ENCODE results near the gene TTC31. TPM values are rescaled to one million over a fixed set of nuclear protein-coding genes. Genes with fewer than 3 reads are reported as not detected.

The TTC31 gene
- total and polyA plus RNA-seq, 9 donors: 12.2 to 25.7 (median 19.8) TPM

DNA sequence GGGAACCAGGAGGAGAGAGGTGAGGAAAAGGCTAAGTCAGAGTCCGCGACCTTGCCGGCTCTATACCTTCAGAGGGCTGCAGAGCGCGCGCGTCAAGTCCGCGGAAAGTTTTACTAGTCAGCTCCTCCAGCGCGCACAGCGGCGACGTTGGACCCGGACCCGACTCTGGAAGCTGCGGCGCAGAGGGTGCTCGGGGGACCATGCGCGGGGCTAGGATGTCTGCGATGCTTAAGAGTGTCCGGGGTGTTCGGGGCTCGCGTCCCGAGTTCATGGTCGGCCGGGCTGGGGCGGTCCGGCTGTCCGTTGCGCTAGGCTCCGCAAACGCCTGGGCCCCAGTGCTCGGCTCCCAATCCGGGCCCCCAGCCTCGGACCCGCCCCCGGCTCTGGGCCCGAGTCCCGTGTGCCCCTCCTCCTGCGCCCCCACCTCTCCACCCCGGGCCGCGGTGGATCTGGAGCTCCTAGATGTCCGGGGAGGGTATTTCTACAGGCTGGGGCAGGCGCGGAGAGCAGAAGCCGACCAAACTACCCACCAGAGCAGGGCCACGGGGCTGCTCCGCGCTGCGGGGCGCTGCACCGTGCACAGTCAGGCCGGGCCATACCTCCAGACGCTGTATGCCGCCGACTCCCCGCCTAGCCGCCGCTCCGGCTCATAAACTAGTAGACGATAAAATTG is 16.5 kb downstream of the TTC31 start, which contains the start of gene LBX2:
Gene LBX2 (minus strand): TSS at position 337 of the 673 bp plus-strand sequence. CDS start 66 bp downstream, at position 271.
- no peaks in the 10 kb centered on the region for H3K9me3 ChIP-seq (replicated peaks; ENCODE audit: control insufficient read depth, low read depth, low read length)
- peaks cover 58% of the 10 kb centered on the region for H3K4me1 ChIP-seq (ENCODE audit: control insufficient read depth, insufficient read depth, low read length)
- WGBS (ENCODE audit: insufficient coverage): under 1% methylated on average over 64 of the region's 65 CpGs
- peaks cover 5% of the 10 kb centered on the region for H3K36me3 ChIP-seq (ENCODE audit: control insufficient read depth, insufficient read depth, low read length)
- H3K27ac ChIP-seq (ENCODE audit: low read length): no peak within 1 kb of the TSS
- DNase-seq: peak; percentile 58
- H3K4me3 ChIP-seq (ENCODE audit: low read length): peak within 1 kb of the TSS; percentile 42
- peaks cover 81% of the 10 kb centered on the region for H3K27me3 ChIP-seq (ENCODE audit: control insufficient read depth, insufficient read depth, low read length)

DNA sequence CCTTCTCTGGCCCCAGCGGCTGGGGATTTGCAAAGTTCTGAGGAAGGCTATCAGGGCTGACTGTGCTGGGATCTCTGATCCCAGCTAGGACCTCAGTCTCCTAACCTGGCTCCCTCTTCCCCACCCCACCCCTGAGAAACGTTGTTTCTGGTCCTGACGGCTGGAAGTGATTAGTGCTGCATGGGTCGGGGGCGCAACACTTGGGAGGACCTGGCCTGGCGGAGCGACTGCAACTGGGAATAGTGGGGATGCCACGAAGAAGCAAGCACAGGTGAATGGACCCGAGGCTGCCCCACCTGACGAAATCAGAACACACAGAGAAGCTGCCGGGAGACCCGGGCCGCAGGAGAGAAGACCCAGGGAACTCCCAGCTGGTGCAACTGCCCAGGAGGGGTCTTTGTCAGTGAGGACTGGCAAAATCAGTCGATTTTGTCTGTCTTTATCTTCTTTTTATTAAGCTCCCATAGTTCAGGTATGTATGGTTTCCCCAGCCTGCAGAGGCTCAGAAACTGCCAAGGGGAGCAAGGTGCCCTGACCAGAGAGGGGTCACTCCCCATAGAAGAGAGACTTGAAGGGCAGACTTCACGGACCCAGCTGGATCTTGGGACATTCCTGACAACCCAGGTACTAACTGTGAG is 17.2 kb downstream of the TTC31 start:
- peaks cover 6% of the 10 kb centered on the region for H3K36me3 ChIP-seq (ENCODE audit: control insufficient read depth, insufficient read depth, low read length)
- H3K4me3 ChIP-seq (ENCODE audit: low read length): peak overlapping the region; percentile 42
- H3K27me3 ChIP-seq (ENCODE audit: control insufficient read depth, insufficient read depth, low read length): peaks cover 85% of the 10 kb centered on the region
- 20% methylated on average over 9 of the region's 15 CpGs for WGBS (ENCODE audit: insufficient coverage)
- DNase-seq: no peak
- H3K9me3 ChIP-seq (replicated peaks; ENCODE audit: control insufficient read depth, low read depth, low read length): no peaks in the 10 kb centered on the region
- H3K4me1 ChIP-seq (ENCODE audit: control insufficient read depth, insufficient read depth, low read length): peaks cover 60% of the 10 kb centered on the region
- no peak overlapping the region for H3K27ac ChIP-seq (ENCODE audit: low read length)

DNA sequence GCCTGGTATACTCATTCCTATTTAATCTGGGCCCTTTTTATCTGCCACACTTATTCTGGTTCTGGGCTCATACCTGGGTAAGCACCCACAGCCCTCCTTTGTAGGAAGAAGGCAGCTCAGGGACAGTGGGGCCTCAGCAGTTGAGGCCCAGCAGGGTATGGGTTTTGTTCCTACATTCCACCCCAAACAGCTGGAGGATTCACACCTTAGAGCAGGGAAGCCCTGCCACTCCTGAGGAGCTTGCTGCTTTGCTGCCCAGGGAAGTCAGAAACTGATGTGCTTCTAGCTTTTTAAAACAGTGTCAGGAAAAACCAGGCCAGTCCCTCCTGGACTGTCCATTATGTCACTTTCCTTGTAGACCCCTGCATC is 17.7 kb downstream of the TTC31 start:
- Histone ChIP-seq H3K27ac (ENCODE audit: low read length) (no peak overlapping the region), H3K4me1 (ENCODE audit: control insufficient read depth, insufficient read depth, low read length) (peaks cover 61% of the 10 kb centered on the region), H3K27me3 (ENCODE audit: control insufficient read depth, insufficient read depth, low read length) (peaks cover 85% of the 10 kb centered on the region), H3K4me3 (ENCODE audit: low read length) (no peak overlapping the region), H3K36me3 (ENCODE audit: control insufficient read depth, insufficient read depth, low read length) (peaks cover 8% of the 10 kb centered on the region), H3K9me3 (replicated peaks; ENCODE audit: control insufficient read depth, low read depth, low read length) (no peaks in the 10 kb centered on the region)
- DNase-seq: no peak

DNA sequence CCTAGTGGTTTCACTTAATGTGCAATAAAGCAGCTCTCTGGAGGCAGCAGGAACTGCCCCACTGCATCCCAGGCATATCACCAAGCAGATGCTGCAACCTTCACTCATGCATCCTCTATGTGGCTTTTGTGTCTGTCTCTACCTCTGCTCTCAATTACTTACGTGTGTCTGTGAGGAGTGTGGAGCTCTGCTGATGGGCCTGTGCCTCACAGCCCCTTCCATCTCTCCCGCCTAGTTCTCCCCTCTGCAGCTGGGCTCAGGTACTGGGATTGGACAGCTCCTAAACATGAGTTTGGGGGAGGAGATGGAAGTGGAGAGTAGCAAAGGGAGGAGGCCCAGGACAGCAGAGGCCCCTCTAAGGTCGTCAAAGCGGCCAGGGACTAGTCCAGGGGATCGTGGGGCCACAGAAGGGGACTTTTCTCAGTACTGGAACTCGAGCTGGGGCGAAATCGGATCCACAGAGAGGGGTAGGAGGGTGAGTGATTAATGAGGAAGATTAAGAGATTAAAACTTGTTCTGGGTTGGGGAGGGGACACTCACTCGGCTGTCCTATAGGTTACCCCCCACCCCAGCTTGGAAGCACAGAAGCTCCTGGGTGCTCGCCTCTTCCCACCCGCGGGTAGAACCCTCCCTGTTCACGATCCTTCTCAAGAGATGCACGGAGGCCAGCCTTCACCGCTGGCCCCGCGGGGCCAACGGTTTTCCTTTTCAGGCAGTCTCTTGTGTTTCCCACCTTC is 18.6 kb downstream of the TTC31 start:
- 39% methylated on average over 15 of the region's 18 CpGs for WGBS (ENCODE audit: insufficient coverage)
- Histone ChIP-seq H3K9me3 (replicated peaks; ENCODE audit: control insufficient read depth, low read depth, low read length) (no peaks in the 10 kb centered on the region), H3K36me3 (ENCODE audit: control insufficient read depth, insufficient read depth, low read length) (peaks cover 14% of the 10 kb centered on the region), H3K4me1 (ENCODE audit: control insufficient read depth, insufficient read depth, low read length) (peaks cover 69% of the 10 kb centered on the region), H3K27me3 (ENCODE audit: control insufficient read depth, insufficient read depth, low read length) (peaks cover 87% of the 10 kb centered on the region), H3K27ac (ENCODE audit: low read length) (peak overlapping the region; percentile 80), H3K4me3 (ENCODE audit: low read length) (no peak overlapping the region)
- DNase-seq: peak; percentile 57

DNA sequence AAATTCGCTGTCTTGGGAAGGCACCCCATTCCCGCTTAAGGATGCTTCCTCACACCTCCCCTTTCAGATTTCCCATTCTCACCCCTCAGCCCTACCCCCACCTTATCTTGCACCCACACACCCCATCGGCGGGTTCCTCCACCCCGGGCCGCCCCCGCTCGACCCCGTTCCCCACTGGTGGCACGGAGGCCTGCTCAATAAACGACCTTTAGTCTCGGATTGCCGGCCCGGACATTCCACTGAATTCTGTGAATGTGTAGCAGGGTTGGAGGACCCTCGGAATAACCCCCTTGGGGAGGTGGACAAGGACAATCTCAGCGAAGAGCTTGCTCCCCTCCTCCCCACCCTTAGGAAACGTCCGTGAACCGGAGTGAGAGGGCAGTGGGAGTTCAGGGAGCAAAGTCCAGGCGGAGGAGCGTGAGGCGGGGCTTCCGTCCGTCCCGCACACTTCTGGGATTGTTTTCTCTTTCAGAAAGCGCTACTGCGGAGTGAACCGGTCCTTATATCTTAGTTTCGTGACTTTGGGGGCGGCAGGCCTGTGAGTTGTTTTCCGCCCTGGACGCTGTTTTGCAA is 19.4 kb downstream of the TTC31 start:
- Histone ChIP-seq H3K9me3 (replicated peaks; ENCODE audit: control insufficient read depth, low read depth, low read length) (no peaks in the 10 kb centered on the region), H3K36me3 (ENCODE audit: control insufficient read depth, insufficient read depth, low read length) (peaks cover 16% of the 10 kb centered on the region), H3K4me1 (ENCODE audit: control insufficient read depth, insufficient read depth, low read length) (peaks cover 74% of the 10 kb centered on the region), H3K27ac (ENCODE audit: low read length) (peak overlapping the region; percentile 80), H3K27me3 (ENCODE audit: control insufficient read depth, insufficient read depth, low read length) (peaks cover 82% of the 10 kb centered on the region), H3K4me3 (ENCODE audit: low read length) (peak overlapping the region; percentile 58)
- 11% methylated on average over 20 of the region's 32 CpGs for WGBS (ENCODE audit: insufficient coverage)
- DNase-seq: peak; percentile 47

DNA sequence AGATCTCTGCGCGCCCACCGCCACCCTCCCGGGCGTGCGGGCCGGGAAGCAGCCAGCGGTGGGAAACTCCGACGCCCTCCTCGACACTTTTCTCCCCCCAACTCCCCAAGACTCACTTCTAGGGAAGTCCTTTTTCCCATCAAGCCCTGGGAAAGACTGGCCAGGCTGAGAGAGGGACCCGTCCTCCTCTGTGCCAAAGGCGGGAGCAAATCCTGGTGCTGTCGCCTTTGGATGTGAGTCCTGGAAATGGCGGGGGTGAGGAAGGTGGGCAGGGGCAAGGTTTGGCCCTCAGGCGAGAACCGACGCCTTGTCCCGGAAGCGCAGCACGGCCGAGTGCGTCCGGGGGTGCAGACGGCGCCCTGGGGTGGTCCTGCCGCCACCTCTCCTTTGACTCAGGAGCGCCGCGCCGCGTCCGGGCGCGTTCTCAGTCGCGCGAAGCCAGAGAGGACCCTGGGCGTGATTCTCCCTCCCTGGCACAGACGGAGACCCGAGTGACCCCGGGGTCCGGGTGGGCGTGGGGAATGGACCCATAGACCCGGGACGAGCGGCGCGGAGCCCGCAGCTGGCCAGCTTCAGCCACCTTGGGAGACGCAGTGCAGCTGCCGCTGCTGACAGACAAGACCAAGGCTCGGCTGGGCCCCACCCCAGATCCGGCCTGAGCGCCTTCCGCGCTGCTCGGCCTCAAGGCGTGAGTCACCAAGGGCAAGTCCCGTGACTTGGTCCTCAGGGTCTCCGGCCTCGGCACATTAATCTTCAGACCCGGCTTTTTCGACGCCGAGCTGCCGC is 20.0 kb downstream of the TTC31 start:
- Histone ChIP-seq H3K27ac (ENCODE audit: low read length) (peak overlapping the region; percentile 80), H3K4me3 (ENCODE audit: low read length) (peak overlapping the region; percentile 58), H3K9me3 (replicated peaks; ENCODE audit: control insufficient read depth, low read depth, low read length) (no peaks in the 10 kb centered on the region), H3K4me1 (ENCODE audit: control insufficient read depth, insufficient read depth, low read length) (peaks cover 69% of the 10 kb centered on the region), H3K36me3 (ENCODE audit: control insufficient read depth, insufficient read depth, low read length) (peaks cover 16% of the 10 kb centered on the region), H3K27me3 (ENCODE audit: control insufficient read depth, insufficient read depth, low read length) (peaks cover 77% of the 10 kb centered on the region)
- peak; percentile 90 for DNase-seq
- under 1% methylated on average over 58 of the region's 67 CpGs for WGBS (ENCODE audit: insufficient coverage)

DNA sequence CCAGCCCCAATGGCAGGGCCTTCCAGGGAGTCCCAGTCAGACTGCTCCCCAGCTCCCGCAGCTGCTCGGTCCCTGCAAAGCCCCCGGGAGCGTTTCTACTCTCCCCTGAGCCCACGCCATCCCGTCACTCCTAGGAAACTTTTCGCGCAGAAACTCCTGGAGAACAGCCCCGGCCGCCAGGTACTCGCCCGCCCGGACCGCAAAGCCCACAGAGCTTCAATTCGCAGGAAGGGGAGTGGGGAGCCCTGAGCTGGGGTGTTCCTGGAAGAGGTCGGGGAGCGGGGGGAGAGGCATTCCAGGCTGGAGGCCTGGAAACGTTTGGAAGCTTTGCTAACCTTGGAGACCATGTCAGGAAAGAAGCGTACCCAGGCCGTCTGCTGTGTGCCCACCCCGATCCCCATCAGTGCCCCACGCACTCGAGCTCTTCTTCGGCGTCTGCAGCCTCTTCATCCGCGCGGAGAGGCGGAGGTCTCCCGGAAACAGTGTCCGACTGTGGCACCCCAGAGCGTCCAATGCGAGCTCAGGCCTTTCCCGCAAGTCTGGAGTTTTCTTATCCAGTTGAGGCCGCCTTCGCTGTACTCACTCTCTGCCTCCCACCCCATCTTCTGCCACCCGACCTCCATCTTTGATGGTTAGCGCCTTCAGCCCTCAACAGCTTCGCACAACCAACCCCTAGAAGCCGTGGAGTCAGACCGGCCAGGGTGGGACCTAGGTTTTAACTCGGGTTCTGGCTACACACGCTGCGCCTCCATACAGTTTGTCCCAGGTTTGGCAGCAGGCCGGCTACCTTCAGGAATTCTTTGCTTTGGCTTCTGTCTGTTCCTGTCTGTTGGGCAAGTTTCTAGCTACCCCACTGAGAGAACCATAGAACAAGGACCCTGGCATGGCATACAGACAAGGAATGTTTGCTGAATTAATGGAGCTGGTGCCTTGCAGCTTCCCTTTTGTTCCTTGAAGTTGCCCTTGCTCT is 20.9 kb downstream of the TTC31 start:
- H3K36me3 ChIP-seq (ENCODE audit: control insufficient read depth, insufficient read depth, low read length): peaks cover 16% of the 10 kb centered on the region
- peak overlapping the region; percentile 80 for H3K27ac ChIP-seq (ENCODE audit: low read length)
- no peak for DNase-seq
- H3K4me1 ChIP-seq (ENCODE audit: control insufficient read depth, insufficient read depth, low read length): peaks cover 66% of the 10 kb centered on the region
- H3K4me3 ChIP-seq (ENCODE audit: low read length): peak overlapping the region; percentile 58
- WGBS (ENCODE audit: insufficient coverage): 31% methylated on average over 45 of the region's 45 CpGs
- H3K9me3 ChIP-seq (replicated peaks; ENCODE audit: control insufficient read depth, low read depth, low read length): no peaks in the 10 kb centered on the region
- peaks cover 77% of the 10 kb centered on the region for H3K27me3 ChIP-seq (ENCODE audit: control insufficient read depth, insufficient read depth, low read length)

DNA sequence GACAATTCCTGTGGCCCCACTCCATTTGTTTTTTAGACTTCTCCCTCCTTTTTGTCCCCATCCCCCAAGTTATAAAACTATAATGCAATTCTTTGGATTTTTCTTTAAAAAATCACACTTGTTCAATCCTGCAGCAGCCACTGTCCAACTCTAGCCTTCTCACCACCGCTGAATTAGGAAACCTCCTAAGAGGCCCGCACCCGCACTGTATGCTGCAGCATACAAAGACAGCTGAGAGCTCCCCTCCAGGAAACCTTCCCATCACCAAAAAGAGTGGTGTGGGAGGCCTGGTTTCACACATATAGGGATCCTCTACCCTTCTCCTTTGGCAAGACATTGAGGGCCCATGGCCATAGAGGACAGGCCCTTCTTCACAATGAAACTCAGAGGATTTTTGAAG is 21.7 kb downstream of the TTC31 start:
- peaks cover 58% of the 10 kb centered on the region for H3K4me1 ChIP-seq (ENCODE audit: control insufficient read depth, insufficient read depth, low read length)

More for the DNA sequence above, 21.7 kb downstream of the TTC31 start:
- Histone ChIP-seq H3K9me3 (replicated peaks; ENCODE audit: control insufficient read depth, low read depth, low read length) (no peaks in the 10 kb centered on the region), H3K27ac (ENCODE audit: low read length) (no peak overlapping the region), H3K36me3 (ENCODE audit: control insufficient read depth, insufficient read depth, low read length) (peaks cover 16% of the 10 kb centered on the region), H3K4me3 (ENCODE audit: low read length) (no peak overlapping the region), H3K27me3 (ENCODE audit: control insufficient read depth, insufficient read depth, low read length) (peaks cover 71% of the 10 kb centered on the region)
- 85% methylated on average over 3 of the region's 3 CpGs for WGBS (ENCODE audit: insufficient coverage)
- no peak for DNase-seq

All from muscle of leg (tissue), 11 donors.